VCaP (cell line): Measurements from ENCODE around the gene TMX1.

Source experiments
- H3K27ac ChIP-seq: fragments of 450-650 bp; 2 replicates; pipeline ENCODE4 v1.5.1; 2017
- CTCF ChIP-seq: fragments of 450-650 bp; conservative IDR thresholded peaks from 2 replicates; pipeline ENCODE4 v1.5.1; 2017; ENCODE audit warnings: mild to moderate bottlenecking, moderate library complexity

Gene TMX1

GRCh38 chr14:51225751-51226150 lies 14.3 kb upstream of the TMX1 start:
- H3K27ac ChIP-seq: no peak overlapping the region
- no peak for TF ChIP-seq CTCF

- TF ChIP-seq CTCF: no peak
- no peak overlapping the region for H3K27ac ChIP-seq
These were observed 11.7 kb upstream of the TMX1 start for GRCh38 chr14:51228391-51228790.

- no peak overlapping the region for H3K27ac ChIP-seq
- TF ChIP-seq CTCF: no peak
These were observed 11.2 kb upstream of the TMX1 start for GRCh38 chr14:51228890-51229289.

- TF ChIP-seq CTCF: no peak
- H3K27ac ChIP-seq: no peak overlapping the region
These were observed 3.7 kb upstream of the TMX1 start for GRCh38 chr14:51236314-51236713.

- H3K27ac ChIP-seq: peak overlapping the region; percentile 75
- no peak for TF ChIP-seq CTCF
These were observed 845 bp downstream of the TMX1 start for GRCh38 chr14:51240804-51241380.

- H3K27ac ChIP-seq: no peak overlapping the region
- 0 out of 2 replicates have a peak, but pooled peaks have one; percentile 14 for TF ChIP-seq CTCF
These were observed 2.8 kb downstream of the TMX1 start for GRCh38 chr14:51242545-51243490.

GRCh38 chr14:51244591-51244990 lies 4.5 kb downstream of the TMX1 start:
- TF ChIP-seq CTCF: no peak
- no peak overlapping the region for H3K27ac ChIP-seq
